K562 (cell line): ENCODE data around the gene GDF7. TPM values are rescaled to one million over a fixed set of nuclear protein-coding genes. Genes with fewer than 3 reads are reported as not detected.

ENCODE experiments used
- C11orf30 ChIP-seq: fragments of 450-650 bp; IDR thresholded peaks from 2 replicates; pipeline ENCODE4 v1.6.1; 2016; ENCODE audit warnings: low read depth, mild to moderate bottlenecking
- E4F1 ChIP-seq: fragments of 250-450 bp; sonication (Bioruptor Pico); IDR thresholded peaks from 2 replicates; pipeline ENCODE4 v1.5.0; 2021; ENCODE audit warnings: mild to moderate bottlenecking, borderline replicate concordance
- ETV6 ChIP-seq, 3 experiments: fragments of 150-350 bp in 1 of 3; sonication (generic) in 1 of 3; formaldehyde crosslinking in 1 of 3; IDR thresholded peaks; 2 replicates each; pipeline versions ENCODE4 v1.6.1 to v1.8.0; 2014 to 2022; ENCODE audit warnings: borderline replicate concordance in 2 of 3, low read depth in 2 of 3, antibody characterized with exemption in 1 of 3, low read length in 1 of 3, mild to moderate bottlenecking in 1 of 3, missing genetic modification reagents in 1 of 3
- KDM1A ChIP-seq, 2 experiments: fragments of 450-650 bp; IDR thresholded peaks; 2 replicates each; pipeline ENCODE4 v1.6.1; 2016; ENCODE audit warnings: mild to moderate bottlenecking in 2 of 2
- MAFF ChIP-seq: IDR thresholded peaks from 2 replicates; pipeline ENCODE4 v1.6.1; 2012; ENCODE audit warnings: low read length, improper control_type of control experiment
- RBM15 ChIP-seq: fragments of 200-400 bp; formaldehyde crosslinking; IDR thresholded peaks from 2 replicates; pipeline ENCODE4 v1.6.1; 2018; ENCODE audit warnings: mild to moderate bottlenecking, low read length, moderate library complexity; ENCODE audit not compliant: insufficient read depth
- ZNF316 ChIP-seq: fragments of 450-650 bp; IDR thresholded peaks from 2 replicates; pipeline ENCODE4 v1.6.1; 2016
- ZNF431 ChIP-seq: sonication (generic); formaldehyde crosslinking; IDR thresholded peaks from 2 replicates; pipeline ENCODE4 v1.8.0; 2022; ENCODE audit warnings: mild to moderate bottlenecking, missing genetic modification reagents
- polyA plus RNA-seq, 8 experiments: library from polyadenylated mRNA; depleted of rRNA in 4 of 8; stranded (reverse) in 5 of 8; unstranded in 3 of 8; fragments of >200 nt; fragmentation: Nextera tagmentation in 2 of 8; fragmentation: Illumina TruSeq in 1 of 8; extraction: Ambion mirVana in 2 of 8; extraction: Trizol in 1 of 8; gene quantifications; 2 replicates each; pipeline versions ENCODE4 v1.2.1 to v1.2.3, GENCODE V29; 2011 to 2014; ENCODE audit warnings: inconsistent platforms in 1 of 8, missing spikeins in 1 of 8
- total RNA-seq, 7 experiments: library from RNA; depleted of rRNA in 6 of 7; stranded (reverse); fragments of >200 nt in 6 of 7; fragmentation: Illumina TruSeq in 2 of 7; extraction: Trizol in 2 of 7; gene quantifications; 2 replicates each; pipeline versions ENCODE4 v1.2.1 to v1.2.3, GENCODE V29; 2011 to 2021; ENCODE audit warnings: low replicate concordance in 1 of 7
- TF ChIP-seq, protein P1 (sequence below), 2 experiments: fragments of 450-650 bp; IDR thresholded peaks; 2 replicates each; pipeline ENCODE4 v1.6.1; 2018; ENCODE audit warnings: mild to moderate bottlenecking in 2 of 2, low read depth in 1 of 2; ENCODE audit not compliant: partially characterized antibody in 2 of 2
- TF ChIP-seq, protein P2 (sequence below): IDR thresholded peaks from 2 replicates; pipeline ENCODE4 v1.6.1; 2011; ENCODE audit warnings: borderline replicate concordance, low read depth, mild to moderate bottlenecking, moderate library complexity, low read length; ENCODE audit not compliant: insufficient read depth, poor library complexity, severe bottlenecking
- TF ChIP-seq, protein P3 (sequence below): fragments of 250-450 bp; sonication (Bioruptor Pico); IDR thresholded peaks from 2 replicates; pipeline ENCODE4 v1.5.0; 2021; ENCODE audit warnings: mild to moderate bottlenecking, moderate library complexity

The GDF7 gene
- total and polyA plus RNA-seq, 9 of the 15 experiments (the other 6 are each of a cell fraction or from before 2014, with no cell fraction given), result 0.01 TPM; not detected in 7

DNA sequence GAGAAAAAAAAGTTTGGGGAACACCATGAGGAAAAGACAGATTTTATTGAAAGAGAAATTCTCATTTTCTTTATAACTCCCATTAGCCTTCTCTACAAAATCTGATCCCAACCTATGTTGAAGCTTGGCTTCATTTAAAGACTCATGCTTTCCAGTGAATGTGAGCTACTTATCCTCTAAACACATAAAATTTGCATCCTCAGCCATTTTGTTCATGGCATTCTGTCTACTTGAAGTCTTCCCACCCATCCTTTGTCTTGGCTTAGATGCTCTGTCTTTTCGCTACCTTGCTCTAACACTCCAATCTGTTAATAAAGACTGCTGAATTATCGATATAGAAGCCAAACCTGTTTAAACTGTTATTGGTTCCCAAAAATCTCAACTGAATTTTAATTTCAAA is 39.3 kb downstream of the GDF7 start (continued):
- TF ChIP-seq, protein P1, sequence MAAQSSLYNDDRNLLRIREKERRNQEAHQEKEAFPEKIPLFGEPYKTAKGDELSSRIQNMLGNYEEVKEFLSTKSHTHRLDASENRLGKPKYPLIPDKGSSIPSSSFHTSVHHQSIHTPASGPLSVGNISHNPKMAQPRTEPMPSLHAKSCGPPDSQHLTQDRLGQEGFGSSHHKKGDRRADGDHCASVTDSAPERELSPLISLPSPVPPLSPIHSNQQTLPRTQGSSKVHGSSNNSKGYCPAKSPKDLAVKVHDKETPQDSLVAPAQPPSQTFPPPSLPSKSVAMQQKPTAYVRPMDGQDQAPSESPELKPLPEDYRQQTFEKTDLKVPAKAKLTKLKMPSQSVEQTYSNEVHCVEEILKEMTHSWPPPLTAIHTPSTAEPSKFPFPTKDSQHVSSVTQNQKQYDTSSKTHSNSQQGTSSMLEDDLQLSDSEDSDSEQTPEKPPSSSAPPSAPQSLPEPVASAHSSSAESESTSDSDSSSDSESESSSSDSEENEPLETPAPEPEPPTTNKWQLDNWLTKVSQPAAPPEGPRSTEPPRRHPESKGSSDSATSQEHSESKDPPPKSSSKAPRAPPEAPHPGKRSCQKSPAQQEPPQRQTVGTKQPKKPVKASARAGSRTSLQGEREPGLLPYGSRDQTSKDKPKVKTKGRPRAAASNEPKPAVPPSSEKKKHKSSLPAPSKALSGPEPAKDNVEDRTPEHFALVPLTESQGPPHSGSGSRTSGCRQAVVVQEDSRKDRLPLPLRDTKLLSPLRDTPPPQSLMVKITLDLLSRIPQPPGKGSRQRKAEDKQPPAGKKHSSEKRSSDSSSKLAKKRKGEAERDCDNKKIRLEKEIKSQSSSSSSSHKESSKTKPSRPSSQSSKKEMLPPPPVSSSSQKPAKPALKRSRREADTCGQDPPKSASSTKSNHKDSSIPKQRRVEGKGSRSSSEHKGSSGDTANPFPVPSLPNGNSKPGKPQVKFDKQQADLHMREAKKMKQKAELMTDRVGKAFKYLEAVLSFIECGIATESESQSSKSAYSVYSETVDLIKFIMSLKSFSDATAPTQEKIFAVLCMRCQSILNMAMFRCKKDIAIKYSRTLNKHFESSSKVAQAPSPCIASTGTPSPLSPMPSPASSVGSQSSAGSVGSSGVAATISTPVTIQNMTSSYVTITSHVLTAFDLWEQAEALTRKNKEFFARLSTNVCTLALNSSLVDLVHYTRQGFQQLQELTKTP (IDR thresholded peaks at IDR 0.05; ENCODE audit: low read depth in 1 of 2, partially characterized antibody in 2 of 2), result no peak
- TF ChIP-seq ETV6 (IDR thresholded peaks at IDR 0.05; ENCODE audit: borderline replicate concordance in 1 of 2, low read depth in 2 of 2, low read length in 1 of 2) (no peak), ETV6 (CRISPR knock-in tag; IDR thresholded peaks at IDR 0.05; ENCODE audit: borderline replicate concordance) (no peak), E4F1 (CRISPR knock-in tag) (no peak), MAFF (peak; percentile 11; the same call in 1 of the 2 replicates), ZNF431 (CRISPR knock-in tag) (no peak), ZNF316 (peak; percentile 44; the same call in 1 of the 2 replicates), KDM1A (IDR thresholded peaks at IDR 0.05) (no peak), RBM15 (no peak), C11orf30 (peak; percentile 19; the same call in 1 of the 2 replicates)
- TF ChIP-seq, protein P2, sequence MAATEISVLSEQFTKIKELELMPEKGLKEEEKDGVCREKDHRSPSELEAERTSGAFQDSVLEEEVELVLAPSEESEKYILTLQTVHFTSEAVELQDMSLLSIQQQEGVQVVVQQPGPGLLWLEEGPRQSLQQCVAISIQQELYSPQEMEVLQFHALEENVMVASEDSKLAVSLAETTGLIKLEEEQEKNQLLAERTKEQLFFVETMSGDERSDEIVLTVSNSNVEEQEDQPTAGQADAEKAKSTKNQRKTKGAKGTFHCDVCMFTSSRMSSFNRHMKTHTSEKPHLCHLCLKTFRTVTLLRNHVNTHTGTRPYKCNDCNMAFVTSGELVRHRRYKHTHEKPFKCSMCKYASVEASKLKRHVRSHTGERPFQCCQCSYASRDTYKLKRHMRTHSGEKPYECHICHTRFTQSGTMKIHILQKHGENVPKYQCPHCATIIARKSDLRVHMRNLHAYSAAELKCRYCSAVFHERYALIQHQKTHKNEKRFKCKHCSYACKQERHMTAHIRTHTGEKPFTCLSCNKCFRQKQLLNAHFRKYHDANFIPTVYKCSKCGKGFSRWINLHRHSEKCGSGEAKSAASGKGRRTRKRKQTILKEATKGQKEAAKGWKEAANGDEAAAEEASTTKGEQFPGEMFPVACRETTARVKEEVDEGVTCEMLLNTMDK, result no peak
- TF ChIP-seq, protein P3, sequence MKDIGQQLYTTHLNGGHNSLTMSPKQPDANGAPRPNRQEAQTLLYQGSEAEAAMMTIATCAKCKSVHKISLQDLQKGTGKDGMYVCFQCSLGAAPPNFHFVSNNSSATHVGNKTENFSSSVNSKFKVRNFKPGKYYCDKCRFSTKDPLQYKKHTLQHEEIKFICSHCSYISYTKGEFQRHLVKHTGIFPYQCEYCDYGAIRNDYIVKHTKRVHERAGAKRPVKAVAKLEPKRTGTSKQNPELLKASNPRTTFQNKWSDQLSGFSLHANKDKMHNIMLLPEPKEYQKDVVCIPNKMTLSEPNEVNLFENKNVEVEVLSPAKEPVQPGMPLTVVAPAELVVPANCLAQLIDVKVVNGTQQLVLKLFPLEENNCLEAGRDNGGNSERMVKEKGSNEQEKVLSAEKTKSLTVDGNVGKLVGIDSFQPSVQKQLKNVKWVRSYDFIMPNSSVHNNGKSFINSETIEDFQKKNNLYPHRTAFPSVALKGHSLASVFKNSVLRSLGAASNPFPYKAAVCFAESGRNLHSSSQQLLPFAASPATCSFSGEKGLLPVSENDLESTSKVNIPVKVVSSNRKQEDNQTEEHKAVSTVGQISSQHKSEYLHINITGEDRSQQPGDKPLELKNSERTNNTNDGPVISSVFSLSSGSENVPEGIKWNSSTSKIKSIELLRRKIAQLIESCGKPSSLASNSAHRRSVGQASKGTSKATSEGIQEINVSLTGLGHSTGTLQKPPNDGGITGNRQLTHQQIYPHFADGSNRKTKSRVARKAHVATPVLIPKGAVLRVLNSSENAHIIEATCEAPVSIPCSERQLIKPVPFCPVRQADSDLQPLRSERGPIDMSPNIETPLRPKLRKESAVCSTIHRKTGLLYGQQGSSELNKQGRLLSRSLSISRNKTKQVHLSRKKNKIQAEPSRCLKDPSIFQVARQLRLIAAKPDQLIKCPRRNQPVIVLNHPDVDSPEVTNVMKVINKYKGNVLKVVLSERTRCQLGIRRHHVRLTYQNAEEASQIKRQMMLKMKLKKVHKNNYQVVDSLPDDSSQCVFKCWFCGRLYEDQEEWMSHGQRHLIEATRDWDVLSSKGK (CRISPR knock-in tag), result no peak
